Measurements from ENCODE around the gene FRAS1. TPM values are rescaled to one million over a fixed set of nuclear protein-coding genes. Genes with fewer than 3 reads are reported as not detected.
"Not testable (repeated sequence)": the region's sequence is repeated elsewhere in the genome, so short reads cannot be mapped to it uniquely, and the experiment has no call there.

The FRAS1 gene
- total RNA-seq, 3 donors from 2014 or later, result 0.03 to 0.08 (median 0.08) TPM

- Mint-ChIP-seq H3K9me3 (no peaks in the 10 kb centered on the region), H3K36me3 (ENCODE audit: insufficient read depth) (no peaks in the 10 kb centered on the region), H3K4me1 (ENCODE audit: low read depth) (no peaks in the 10 kb centered on the region), H3K27me3 (ENCODE audit: low read depth) (no peaks in the 10 kb centered on the region), H3K4me3 (no peak overlapping the region)
- no peak for ATAC-seq
- no peak for DNase-seq
Measured at GRCh38 chr4:78477276-78477675, 420.2 kb downstream of the FRAS1 start.

GRCh38 chr4:78478523-78478922 is 421.4 kb downstream of the FRAS1 start:
- ATAC-seq, result no peak
- no peak for DNase-seq
- Mint-ChIP-seq H3K9me3 (no peaks in the 10 kb centered on the region), H3K27me3 (ENCODE audit: low read depth) (peaks cover 2% of the 10 kb centered on the region), H3K36me3 (ENCODE audit: insufficient read depth) (no peaks in the 10 kb centered on the region), H3K4me1 (ENCODE audit: low read depth) (no peaks in the 10 kb centered on the region), H3K4me3 (no peak overlapping the region)

GRCh38 chr4:78480286-78480685 is 423.2 kb downstream of the FRAS1 start:
- no peak for ATAC-seq
- Mint-ChIP-seq H3K4me3 (no peak overlapping the region), H3K27me3 (ENCODE audit: low read depth) (peaks cover 2% of the 10 kb centered on the region), H3K9me3 (no peaks in the 10 kb centered on the region), H3K36me3 (ENCODE audit: insufficient read depth) (no peaks in the 10 kb centered on the region), H3K4me1 (ENCODE audit: low read depth) (no peaks in the 10 kb centered on the region)
- no peak for DNase-seq

GRCh38 chr4:78481180-78481579 is 424.1 kb downstream of the FRAS1 start:
- Mint-ChIP-seq H3K4me1 (ENCODE audit: low read depth) (no peaks in the 10 kb centered on the region), H3K9me3 (no peaks in the 10 kb centered on the region), H3K4me3 (no peak overlapping the region), H3K36me3 (ENCODE audit: insufficient read depth) (no peaks in the 10 kb centered on the region), H3K27me3 (ENCODE audit: low read depth) (peaks cover 2% of the 10 kb centered on the region)
- no peak for ATAC-seq
- no peak for DNase-seq

GRCh38 chr4:78482281-78482680 is 425.2 kb downstream of the FRAS1 start:
- no peak for ATAC-seq
- Mint-ChIP-seq H3K36me3 (ENCODE audit: insufficient read depth) (no peaks in the 10 kb centered on the region), H3K4me3 (no peak overlapping the region), H3K9me3 (no peaks in the 10 kb centered on the region), H3K27me3 (ENCODE audit: low read depth) (peaks cover 2% of the 10 kb centered on the region), H3K4me1 (ENCODE audit: low read depth) (no peaks in the 10 kb centered on the region)
- no peak for DNase-seq

GRCh38 chr4:78483811-78484210 is 426.7 kb downstream of the FRAS1 start:
- Mint-ChIP-seq H3K9me3 (no peaks in the 10 kb centered on the region), H3K4me1 (ENCODE audit: low read depth) (no peaks in the 10 kb centered on the region), H3K36me3 (ENCODE audit: insufficient read depth) (no peaks in the 10 kb centered on the region), H3K27me3 (ENCODE audit: low read depth) (peaks cover 2% of the 10 kb centered on the region), H3K4me3 (no peak overlapping the region)
- no peak for ATAC-seq
- no peak for DNase-seq

- Mint-ChIP-seq H3K9me3 (no peaks in the 10 kb centered on the region), H3K4me1 (ENCODE audit: low read depth) (no peaks in the 10 kb centered on the region), H3K4me3 (no peak overlapping the region), H3K27me3 (ENCODE audit: low read depth) (peaks cover 3% of the 10 kb centered on the region), H3K36me3 (ENCODE audit: insufficient read depth) (no peaks in the 10 kb centered on the region)
- no peak for DNase-seq
- no peak for ATAC-seq
Measured at GRCh38 chr4:78484574-78484973, 427.5 kb downstream of the FRAS1 start.

GRCh38 chr4:78493731-78494130 is 436.6 kb downstream of the FRAS1 start:
- no peaks in the 10 kb centered on the region for H3K9me3 Mint-ChIP-seq

GRCh38 chr4:78496021-78496643 is 439.0 kb downstream of the FRAS1 start:
- no peak for DNase-seq
- no peaks in the 10 kb centered on the region for H3K36me3 Mint-ChIP-seq (ENCODE audit: insufficient read depth)
- H3K27me3 Mint-ChIP-seq (ENCODE audit: low read depth), result peaks cover 2% of the 10 kb centered on the region

More at GRCh38 chr4:78493731-78494130, 436.6 kb downstream of the FRAS1 start:
- Mint-ChIP-seq H3K27me3 (ENCODE audit: low read depth) (peaks cover 9% of the 10 kb centered on the region), H3K4me3 (no peak overlapping the region), H3K4me1 (ENCODE audit: low read depth) (no peaks in the 10 kb centered on the region), H3K36me3 (ENCODE audit: insufficient read depth) (no peaks in the 10 kb centered on the region)
- DNase-seq (no peak), ATAC-seq (no peak)

GRCh38 chr4:78506260-78506659 is 449.1 kb downstream of the FRAS1 start:
- not testable (repeated sequence) for ATAC-seq; DNase-seq; H3K4me1 Mint-ChIP-seq (ENCODE audit: low read depth); H3K9me3 Mint-ChIP-seq; H3K27me3 Mint-ChIP-seq (ENCODE audit: low read depth); H3K36me3 Mint-ChIP-seq (ENCODE audit: insufficient read depth); H3K4me3 Mint-ChIP-seq

More at GRCh38 chr4:78496021-78496643, 439.0 kb downstream of the FRAS1 start:
- Mint-ChIP-seq H3K4me3 (no peak overlapping the region), H3K4me1 (ENCODE audit: low read depth) (no peaks in the 10 kb centered on the region), H3K9me3 (no peaks in the 10 kb centered on the region)
- ATAC-seq, result no peak

- no peak for DNase-seq
- Mint-ChIP-seq H3K36me3 (ENCODE audit: insufficient read depth) (no peaks in the 10 kb centered on the region), H3K9me3 (no peaks in the 10 kb centered on the region), H3K4me3 (no peak overlapping the region), H3K27me3 (ENCODE audit: low read depth) (peaks cover 4% of the 10 kb centered on the region), H3K4me1 (ENCODE audit: low read depth) (no peaks in the 10 kb centered on the region)
- no peak for ATAC-seq
Measured at GRCh38 chr4:78509043-78509442, 451.9 kb downstream of the FRAS1 start.

- DNase-seq (no peak), ATAC-seq (no peak)
- Mint-ChIP-seq H3K9me3 (no peaks in the 10 kb centered on the region), H3K36me3 (ENCODE audit: insufficient read depth) (no peaks in the 10 kb centered on the region), H3K4me1 (ENCODE audit: low read depth) (no peaks in the 10 kb centered on the region), H3K4me3 (no peak overlapping the region), H3K27me3 (ENCODE audit: low read depth) (no peaks in the 10 kb centered on the region)
Measured at GRCh38 chr4:78510108-78510507, 453.0 kb downstream of the FRAS1 start.

- no peaks in the 10 kb centered on the region for H3K36me3 Mint-ChIP-seq (ENCODE audit: insufficient read depth)
- H3K4me3 Mint-ChIP-seq, result no peak overlapping the region
- H3K4me1 Mint-ChIP-seq (ENCODE audit: low read depth), result no peaks in the 10 kb centered on the region
- no peaks in the 10 kb centered on the region for H3K27me3 Mint-ChIP-seq (ENCODE audit: low read depth)
- DNase-seq, result no peak
- H3K9me3 Mint-ChIP-seq, result no peaks in the 10 kb centered on the region
- no peak for ATAC-seq
Measured at GRCh38 chr4:78510681-78511080, 453.6 kb downstream of the FRAS1 start.

GRCh38 chr4:78512357-78512920 is 455.3 kb downstream of the FRAS1 start:
- DNase-seq (no peak), ATAC-seq (no peak)
- H3K9me3 Mint-ChIP-seq, result no peaks in the 10 kb centered on the region
- no peaks in the 10 kb centered on the region for H3K27me3 Mint-ChIP-seq (ENCODE audit: low read depth)
- no peaks in the 10 kb centered on the region for H3K36me3 Mint-ChIP-seq (ENCODE audit: insufficient read depth)
- no peak overlapping the region for H3K4me3 Mint-ChIP-seq
- no peaks in the 10 kb centered on the region for H3K4me1 Mint-ChIP-seq (ENCODE audit: low read depth)

- DNase-seq (no peak), ATAC-seq (no peak)
- no peaks in the 10 kb centered on the region for H3K4me1 Mint-ChIP-seq (ENCODE audit: low read depth)
- H3K36me3 Mint-ChIP-seq (ENCODE audit: insufficient read depth), result no peaks in the 10 kb centered on the region
- no peak overlapping the region for H3K4me3 Mint-ChIP-seq
- H3K27me3 Mint-ChIP-seq (ENCODE audit: low read depth), result no peaks in the 10 kb centered on the region
- no peaks in the 10 kb centered on the region for H3K9me3 Mint-ChIP-seq
Measured at GRCh38 chr4:78513411-78513975, 456.4 kb downstream of the FRAS1 start.

Measured in activated T-cell treated with anti-CD3 and anti-CD28 coated beads, Interleukin-2, amount 50 U/mL, for 4 hours (primary cell).